Measurements from ENCODE around the gene SARDH.
"Not testable (repeated sequence)": the region's sequence is repeated elsewhere in the genome, so short reads cannot be mapped to it uniquely, and the experiment has no call there.

Gene SARDH

GRCh38 chr9:133775291-133775690 lies 37.1 kb upstream of the SARDH start:
- no peak for DNase-seq

GRCh38 chr9:133774799-133775198 lies 36.6 kb upstream of the SARDH start:
- DNase-seq = no peak

GRCh38 chr9:133773889-133774655 lies 35.9 kb upstream of the SARDH start:
- DNase-seq = no peak

- no peak for DNase-seq
Measured at GRCh38 chr9:133772581-133772980, 34.4 kb upstream of the SARDH start.

GRCh38 chr9:133771486-133772482 lies 33.6 kb upstream of the SARDH start:
- DNase-seq = no peak

GRCh38 chr9:133770076-133770777 lies 32.1 kb upstream of the SARDH start:
- DNase-seq = no peak

- DNase-seq = no peak
Measured at GRCh38 chr9:133769511-133770075, 31.4 kb upstream of the SARDH start.

GRCh38 chr9:133768859-133769510 lies 30.8 kb upstream of the SARDH start:
- DNase-seq = no peak

GRCh38 chr9:133768371-133768858 lies 30.3 kb upstream of the SARDH start:
- no peak for DNase-seq

- no peak for DNase-seq
Measured at GRCh38 chr9:133767625-133768024, 29.5 kb upstream of the SARDH start.

- no peak for DNase-seq
Measured at GRCh38 chr9:133767008-133767407, 28.9 kb upstream of the SARDH start.

GRCh38 chr9:133766234-133766633 lies 28.1 kb upstream of the SARDH start:
- not testable (repeated sequence) for DNase-seq

GRCh38 chr9:133763272-133764183 lies 25.4 kb upstream of the SARDH start:
- DNase-seq = no peak

- DNase-seq = no peak
Measured at GRCh38 chr9:133762488-133763271, 24.5 kb upstream of the SARDH start.

GRCh38 chr9:133761641-133762248 lies 23.6 kb upstream of the SARDH start:
- DNase-seq = no peak

- no peak for DNase-seq
Measured at GRCh38 chr9:133760713-133761290, 22.6 kb upstream of the SARDH start.

- no peak for DNase-seq
Measured at GRCh38 chr9:133759946-133760345, 21.8 kb upstream of the SARDH start.

- no peak for DNase-seq
Measured at GRCh38 chr9:133759146-133759900, 21.2 kb upstream of the SARDH start.

GRCh38 chr9:133758228-133758627 lies 20.1 kb upstream of the SARDH start:
- DNase-seq = no peak
